Activated CD8-positive, alpha-beta T cell treated with anti-CD3 and anti-CD28 coated beads, Interleukin-2, amount 10 ng/mL, durations not matched to agents 7 days and 5 days (primary cell): Measurements from ENCODE around the gene ACOXL. TPM values are rescaled to one million over a fixed set of nuclear protein-coding genes. Genes with fewer than 3 reads are reported as not detected.

Source experiments
- ATAC-seq: fragments of 150-1000 bp; cut with Tn5 transposase; one replicate; pipeline ENCODE4 v1.10.0; 2021; ENCODE audit warnings: moderate library complexity
- CTCF ChIA-PET: fragments of 350-600 bp; sonication (Branson Sonifier 250); formaldehyde crosslinking; loops from one replicate; lab custom pipeline; 2021; ENCODE audit warnings: antibody characterized with exemption; lab: Charles Lee
- POLR2A ChIA-PET: fragments of 350-600 bp; sonication (Branson Sonifier 250); formaldehyde crosslinking; loops from one replicate; lab custom pipeline; 2021; ENCODE audit warnings: antibody characterized with exemption; lab: Charles Lee
- DNase-seq: peaks from one replicate; pipeline ENCODE4 v3.0.0-alpha.2; 2020
- H3K27ac Mint-ChIP-seq: one replicate; pipeline ENCODE4 v1.8.0; 2021; ENCODE audit warnings: mild to moderate bottlenecking, mixed read lengths
- H3K27me3 Mint-ChIP-seq: one replicate; pipeline ENCODE4 v1.8.0; 2021; ENCODE audit warnings: low read depth, mixed read lengths
- H3K36me3 Mint-ChIP-seq: one replicate; pipeline ENCODE4 v1.8.0; 2021; ENCODE audit warnings: low read depth, mixed read lengths
- H3K4me1 Mint-ChIP-seq: one replicate; pipeline ENCODE4 v1.8.0; 2021; ENCODE audit warnings: low read depth, mixed read lengths
- H3K4me3 Mint-ChIP-seq: one replicate; pipeline ENCODE4 v1.8.0; 2021; ENCODE audit warnings: mild to moderate bottlenecking, mixed read lengths
- H3K9me3 Mint-ChIP-seq: one replicate; pipeline ENCODE4 v1.8.0; 2022; ENCODE audit warnings: mixed read lengths; ENCODE audit not compliant: insufficient read depth
- total RNA-seq, 2 experiments: library from RNA; stranded (reverse); gene quantifications; one replicate each; pipeline ENCODE4 v1.2.3, GENCODE V29; 2021

Gene ACOXL
- total RNA-seq, 2 experiments from 2014 or later = not detected

GRCh38 chr2:110886826-110887573 lies 154.6 kb downstream of the ACOXL start:
- ATAC-seq = no peak
- DNase-seq = no peak
- Mint-ChIP-seq H3K9me3 (peaks cover 11% of the 10 kb centered on the region), H3K4me1 (peaks cover 3% of the 10 kb centered on the region), H3K4me3 (no peak overlapping the region), H3K27me3 (peaks cover 25% of the 10 kb centered on the region), H3K27ac (no peak overlapping the region), H3K36me3 (peaks cover 9% of the 10 kb centered on the region)
- ChIA-PET CTCF (no interaction called here), POLR2A (no interaction called here)

- H3K27ac Mint-ChIP-seq = no peak overlapping the region
- H3K4me3 Mint-ChIP-seq = no peak overlapping the region
- H3K9me3 Mint-ChIP-seq = peaks cover 8% of the 10 kb centered on the region
- peaks cover 5% of the 10 kb centered on the region for H3K36me3 Mint-ChIP-seq
- CTCF ChIA-PET = no interaction called here
- H3K27me3 Mint-ChIP-seq = peaks cover 25% of the 10 kb centered on the region
- no peak for DNase-seq
- no peak for ATAC-seq
- POLR2A ChIA-PET = no interaction called here
- H3K4me1 Mint-ChIP-seq = no peaks in the 10 kb centered on the region
These were observed 156.0 kb downstream of the ACOXL start for GRCh38 chr2:110888411-110888810.

- Mint-ChIP-seq H3K9me3 (peaks cover 32% of the 10 kb centered on the region), H3K4me3 (no peak overlapping the region), H3K27me3 (peaks cover 20% of the 10 kb centered on the region), H3K27ac (no peak overlapping the region), H3K4me1 (no peaks in the 10 kb centered on the region), H3K36me3 (peaks cover 10% of the 10 kb centered on the region)
- DNase-seq (no peak), ATAC-seq (no peak)
- ChIA-PET POLR2A (no interaction called here), CTCF (no interaction called here)
These were observed 159.3 kb downstream of the ACOXL start for GRCh38 chr2:110891626-110892025.

- Mint-ChIP-seq H3K4me1 (no peaks in the 10 kb centered on the region), H3K27ac (no peak overlapping the region), H3K9me3 (peaks cover 34% of the 10 kb centered on the region), H3K27me3 (peaks cover 10% of the 10 kb centered on the region), H3K4me3 (no peak overlapping the region), H3K36me3 (peaks cover 6% of the 10 kb centered on the region)
- POLR2A ChIA-PET = no interaction called here
- DNase-seq = no peak
- CTCF ChIA-PET = no interaction called here
- ATAC-seq = no peak
These were observed 163.9 kb downstream of the ACOXL start for GRCh38 chr2:110896226-110896625.

GRCh38 chr2:110897966-110898365 lies 165.6 kb downstream of the ACOXL start:
- Mint-ChIP-seq H3K4me3 (no peak overlapping the region), H3K27me3 (peaks cover 13% of the 10 kb centered on the region), H3K9me3 (peaks cover 35% of the 10 kb centered on the region), H3K4me1 (no peaks in the 10 kb centered on the region), H3K27ac (no peak overlapping the region), H3K36me3 (peaks cover 6% of the 10 kb centered on the region)
- ATAC-seq (no peak), DNase-seq (no peak)
- ChIA-PET POLR2A (no interaction called here), CTCF (no interaction called here)

- peaks cover 33% of the 10 kb centered on the region for H3K9me3 Mint-ChIP-seq
- H3K4me1 Mint-ChIP-seq = peaks cover 4% of the 10 kb centered on the region
- POLR2A ChIA-PET = no interaction called here
- DNase-seq (no peak), ATAC-seq (no peak)
- peaks cover 6% of the 10 kb centered on the region for H3K36me3 Mint-ChIP-seq
- CTCF ChIA-PET = no interaction called here
- no peak overlapping the region for H3K4me3 Mint-ChIP-seq
- H3K27ac Mint-ChIP-seq = no peak overlapping the region
- peaks cover 13% of the 10 kb centered on the region for H3K27me3 Mint-ChIP-seq
These were observed 167.8 kb downstream of the ACOXL start for GRCh38 chr2:110900191-110900590.

- peaks cover 8% of the 10 kb centered on the region for H3K27me3 Mint-ChIP-seq
- H3K4me1 Mint-ChIP-seq = peaks cover 4% of the 10 kb centered on the region
- H3K27ac Mint-ChIP-seq = no peak overlapping the region
- no peak for ATAC-seq
- DNase-seq = no peak
- H3K36me3 Mint-ChIP-seq = no peaks in the 10 kb centered on the region
- ChIA-PET POLR2A (no interaction called here), CTCF (interaction anchor here (1.4 kb wide), 1 partner anchor 147 kb away, joined by 3 read pairs; no protein-coding TSS in a partner anchor)
- H3K9me3 Mint-ChIP-seq = peaks cover 12% of the 10 kb centered on the region
- no peak overlapping the region for H3K4me3 Mint-ChIP-seq
These were observed 171.2 kb downstream of the ACOXL start for GRCh38 chr2:110903548-110903947.

- ChIA-PET CTCF (no interaction called here), POLR2A (no interaction called here)
- Mint-ChIP-seq H3K4me1 (peaks cover 4% of the 10 kb centered on the region), H3K36me3 (no peaks in the 10 kb centered on the region), H3K9me3 (peaks cover 12% of the 10 kb centered on the region), H3K4me3 (no peak overlapping the region), H3K27ac (no peak overlapping the region), H3K27me3 (peaks cover 5% of the 10 kb centered on the region)
- DNase-seq = no peak
- ATAC-seq = no peak
These were observed 171.9 kb downstream of the ACOXL start for GRCh38 chr2:110904116-110904778.

- H3K27ac Mint-ChIP-seq = no peak overlapping the region
- H3K27me3 Mint-ChIP-seq = peaks cover 4% of the 10 kb centered on the region
- no peak overlapping the region for H3K4me3 Mint-ChIP-seq
- DNase-seq = no peak
- CTCF ChIA-PET = no interaction called here
- no peaks in the 10 kb centered on the region for H3K36me3 Mint-ChIP-seq
- H3K9me3 Mint-ChIP-seq = peaks cover 15% of the 10 kb centered on the region
- ATAC-seq = no peak
- POLR2A ChIA-PET = no interaction called here
- peaks cover 4% of the 10 kb centered on the region for H3K4me1 Mint-ChIP-seq
These were observed 172.4 kb downstream of the ACOXL start for GRCh38 chr2:110904779-110905148.

- H3K27me3 Mint-ChIP-seq = peaks cover 4% of the 10 kb centered on the region
- H3K27ac Mint-ChIP-seq = no peak overlapping the region
- ChIA-PET CTCF (no interaction called here), POLR2A (no interaction called here)
- H3K4me1 Mint-ChIP-seq = peaks cover 9% of the 10 kb centered on the region
- H3K9me3 Mint-ChIP-seq = peaks cover 15% of the 10 kb centered on the region
- H3K36me3 Mint-ChIP-seq = no peaks in the 10 kb centered on the region
- no peak overlapping the region for H3K4me3 Mint-ChIP-seq
- ATAC-seq (no peak), DNase-seq (no peak)
These were observed 172.8 kb downstream of the ACOXL start for GRCh38 chr2:110905217-110905616.

- ATAC-seq (no peak), DNase-seq (no peak)
- Mint-ChIP-seq H3K27ac (no peak overlapping the region), H3K4me3 (no peak overlapping the region), H3K36me3 (peaks cover 10% of the 10 kb centered on the region), H3K27me3 (no peaks in the 10 kb centered on the region), H3K4me1 (peaks cover 11% of the 10 kb centered on the region), H3K9me3 (peaks cover 19% of the 10 kb centered on the region)
- CTCF ChIA-PET = no interaction called here
- POLR2A ChIA-PET = no interaction called here
These were observed 174.4 kb downstream of the ACOXL start for GRCh38 chr2:110906613-110907298.

GRCh38 chr2:110909501-110909900 lies 177.1 kb downstream of the ACOXL start:
- Mint-ChIP-seq H3K4me3 (no peak overlapping the region), H3K9me3 (peaks cover 26% of the 10 kb centered on the region), H3K27ac (no peak overlapping the region), H3K27me3 (peaks cover 3% of the 10 kb centered on the region), H3K4me1 (peaks cover 9% of the 10 kb centered on the region), H3K36me3 (peaks cover 10% of the 10 kb centered on the region)
- DNase-seq (no peak), ATAC-seq (no peak)
- ChIA-PET CTCF (no interaction called here), POLR2A (no interaction called here)
